SK-N-SH treated with all-trans-retinoic acid at 6 μM for 48 hours (cell line): ENCODE results near the gene TACR3.
"Not testable (repeated sequence)": the region's sequence is repeated elsewhere in the genome, so short reads cannot be mapped to it uniquely, and the experiment has no call there.

Experiments used
- ATAC-seq: fragments of 200-7000 bp; cut with Tn5 transposase; 3 replicates; pipeline ENCODE4 v1.9.1; 2020; ENCODE audit warnings: mild to moderate bottlenecking, moderate library complexity
- ARNTL ChIP-seq: fragments of 450-650 bp; formaldehyde crosslinking; IDR thresholded peaks from 2 replicates; pipeline ENCODE4 v1.5.0; 2020; ENCODE audit warnings: low read depth, mild to moderate bottlenecking, moderate library complexity, borderline replicate concordance
- BACH2 ChIP-seq: fragments of 250-450 bp; sonication (Bioruptor Pico); IDR thresholded peaks from 2 replicates; pipeline ENCODE4 v1.9.0; 2021; ENCODE audit warnings: mild to moderate bottlenecking, borderline replicate concordance
- CREB5 ChIP-seq: fragments of 250-450 bp; sonication (Bioruptor Pico); IDR thresholded peaks from 2 replicates; pipeline ENCODE4 v1.5.1; 2020; ENCODE audit warnings: low read depth, mild to moderate bottlenecking, moderate library complexity
- CSDC2 ChIP-seq: fragments of 250-450 bp; sonication (Bioruptor Pico); IDR thresholded peaks from 2 replicates; pipeline ENCODE4 v1.5.0; 2020; ENCODE audit warnings: mild to moderate bottlenecking, moderate library complexity
- CSRNP3 ChIP-seq: fragments of 250-450 bp; sonication (Bioruptor Pico); IDR thresholded peaks from 2 replicates; pipeline ENCODE4 v1.5.1; 2021; ENCODE audit warnings: mild to moderate bottlenecking, moderate library complexity
- ESRRG ChIP-seq: fragments of 250-450 bp; sonication (Bioruptor Pico); IDR thresholded peaks from 2 replicates; pipeline ENCODE4 v1.6.1; 2021; ENCODE audit warnings: mild to moderate bottlenecking
- GLIS3 ChIP-seq: fragments of 250-450 bp; sonication (Bioruptor Pico); IDR thresholded peaks from 2 replicates; pipeline ENCODE4 v1.5.0; 2020; ENCODE audit warnings: mild to moderate bottlenecking, moderate library complexity
- ISL1 ChIP-seq: fragments of 250-450 bp; sonication (Bioruptor Pico); IDR thresholded peaks from 2 replicates; pipeline ENCODE4 v2.1.2; 2022; ENCODE audit warnings: mild to moderate bottlenecking, moderate library complexity
- OSR1 ChIP-seq: fragments of 250-450 bp; sonication (Bioruptor Pico); IDR thresholded peaks from 2 replicates; pipeline ENCODE4 v1.8.0; 2022; ENCODE audit warnings: moderate library complexity, mild to moderate bottlenecking, inconsistent platforms
- PATZ1 ChIP-seq: fragments of 250-450 bp; sonication (Bioruptor Pico); IDR thresholded peaks from 2 replicates; pipeline ENCODE4 v1.8.0; 2020; ENCODE audit warnings: mild to moderate bottlenecking, moderate library complexity, borderline replicate concordance
- POU6F1 ChIP-seq: fragments of 250-450 bp; sonication (Bioruptor Pico); IDR thresholded peaks from 2 replicates; pipeline ENCODE4 v1.8.0; 2021; ENCODE audit warnings: low read depth, mild to moderate bottlenecking, moderate library complexity, borderline replicate concordance
- PPARA ChIP-seq: fragments of 250-450 bp; sonication (Bioruptor Pico); IDR thresholded peaks from 2 replicates; pipeline ENCODE4 v1.5.0; 2020; ENCODE audit warnings: mild to moderate bottlenecking, borderline replicate concordance
- TOX ChIP-seq: fragments of 250-450 bp; sonication (Bioruptor Pico); IDR thresholded peaks from 2 replicates; pipeline ENCODE4 v1.8.0; 2021; ENCODE audit warnings: mild to moderate bottlenecking, moderate library complexity, borderline replicate concordance
- TSHZ2 ChIP-seq: fragments of 250-450 bp; sonication (Bioruptor Pico); IDR thresholded peaks from 2 replicates; pipeline ENCODE4 v1.5.0; 2020; ENCODE audit warnings: mild to moderate bottlenecking, moderate library complexity
- ZC3H10 ChIP-seq: fragments of 250-450 bp; sonication (Bioruptor Pico); IDR thresholded peaks from 2 replicates; pipeline ENCODE4 v1.5.1; 2021; ENCODE audit warnings: mild to moderate bottlenecking, moderate library complexity
- ZFP30 ChIP-seq: fragments of 450-650 bp; formaldehyde crosslinking; IDR thresholded peaks from 2 replicates; pipeline ENCODE4 v1.5.0; 2022; ENCODE audit warnings: mild to moderate bottlenecking, moderate library complexity
- ZNF565 ChIP-seq: fragments of 450-650 bp; formaldehyde crosslinking; conservative IDR thresholded peaks from 2 replicates; pipeline ENCODE4 v1.5.0; 2020; ENCODE audit warnings: low read depth, mild to moderate bottlenecking, moderate library complexity
- ZNF70 ChIP-seq: fragments of 450-650 bp; formaldehyde crosslinking; IDR thresholded peaks from 2 replicates; pipeline ENCODE4 v1.5.0; 2020; ENCODE audit warnings: mild to moderate bottlenecking, moderate library complexity
- ZNF8 ChIP-seq: fragments of 450-650 bp; formaldehyde crosslinking; IDR thresholded peaks from 2 replicates; pipeline ENCODE4 v1.5.0; 2020; ENCODE audit warnings: mild to moderate bottlenecking, moderate library complexity

Gene TACR3

DNA sequence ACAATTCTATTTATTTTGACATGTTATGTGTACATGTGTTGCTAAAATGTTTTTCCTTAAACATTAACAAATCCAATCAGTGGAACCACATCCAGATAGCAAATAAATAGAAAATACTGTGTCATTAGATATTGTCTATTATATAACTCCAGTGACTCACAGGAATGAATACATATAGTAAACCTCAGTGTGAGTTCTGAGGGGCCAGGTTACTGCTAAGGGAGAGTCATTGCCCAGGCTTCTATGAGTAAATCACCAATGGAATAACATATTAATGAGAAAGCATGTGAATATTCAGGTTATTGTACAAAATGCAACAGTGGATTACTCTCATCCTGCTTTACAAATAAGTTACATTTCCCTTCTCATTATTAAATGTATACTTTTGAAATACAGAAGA is 27.2 kb downstream of the TACR3 start:
- ATAC-seq: no peak
- TF ChIP-seq TSHZ2 (CRISPR knock-in tag) (no peak), ARNTL (no peak), ESRRG (CRISPR knock-in tag) (no peak), ZNF8 (CRISPR knock-in tag) (no peak), PPARA (CRISPR knock-in tag) (no peak), GLIS3 (CRISPR knock-in tag) (no peak)
- TF ChIP-seq, all 23 proteins: peak for 0

DNA sequence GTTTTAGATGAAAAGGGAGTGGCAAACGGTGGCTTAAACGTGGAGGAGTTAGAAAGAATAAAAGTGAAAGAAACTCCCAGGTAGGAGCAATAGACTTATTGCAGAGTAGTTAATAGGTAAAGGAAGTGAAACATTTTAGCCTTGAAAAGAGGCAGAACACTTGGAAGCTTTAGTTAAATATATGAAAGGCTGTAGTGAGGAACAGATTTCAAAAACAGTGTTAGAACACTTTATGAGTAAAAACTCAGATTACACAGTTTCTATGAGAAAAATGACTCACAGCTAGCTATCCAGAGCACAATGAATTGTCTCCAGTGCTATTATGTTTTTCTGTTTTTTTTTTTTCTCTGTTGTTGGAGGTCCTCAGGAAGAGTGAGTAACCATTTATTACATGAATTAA is 45.8 kb downstream of the TACR3 start:
- TF ChIP-seq ESRRG (CRISPR knock-in tag): no peak
- no peak for TF ChIP-seq ISL1 (CRISPR knock-in tag)
- no peak for TF ChIP-seq CREB5 (CRISPR knock-in tag)
- TF ChIP-seq ZNF8 (CRISPR knock-in tag): no peak
- TF ChIP-seq ZFP30 (CRISPR knock-in tag): no peak
- no peak for TF ChIP-seq TOX (CRISPR knock-in tag)
- TF ChIP-seq ARNTL: no peak
- no peak for TF ChIP-seq ZNF70 (CRISPR knock-in tag)
- no peak for TF ChIP-seq CSRNP3
- TF ChIP-seq GLIS3 (CRISPR knock-in tag): no peak
- TF ChIP-seq ZC3H10 (CRISPR knock-in tag): no peak
- no peak for TF ChIP-seq PATZ1 (CRISPR knock-in tag)
- no peak for TF ChIP-seq CSDC2
- TF ChIP-seq ZNF565 (CRISPR knock-in tag): no peak
- TF ChIP-seq POU6F1 (CRISPR knock-in tag): no peak
- no peak for TF ChIP-seq BACH2
- TF ChIP-seq OSR1 (CRISPR knock-in tag): no peak
- no peak for ATAC-seq

GRCh38 chr4:103666764-103667163 is 53.0 kb downstream of the TACR3 start:
- not testable (repeated sequence) for ATAC-seq

DNA sequence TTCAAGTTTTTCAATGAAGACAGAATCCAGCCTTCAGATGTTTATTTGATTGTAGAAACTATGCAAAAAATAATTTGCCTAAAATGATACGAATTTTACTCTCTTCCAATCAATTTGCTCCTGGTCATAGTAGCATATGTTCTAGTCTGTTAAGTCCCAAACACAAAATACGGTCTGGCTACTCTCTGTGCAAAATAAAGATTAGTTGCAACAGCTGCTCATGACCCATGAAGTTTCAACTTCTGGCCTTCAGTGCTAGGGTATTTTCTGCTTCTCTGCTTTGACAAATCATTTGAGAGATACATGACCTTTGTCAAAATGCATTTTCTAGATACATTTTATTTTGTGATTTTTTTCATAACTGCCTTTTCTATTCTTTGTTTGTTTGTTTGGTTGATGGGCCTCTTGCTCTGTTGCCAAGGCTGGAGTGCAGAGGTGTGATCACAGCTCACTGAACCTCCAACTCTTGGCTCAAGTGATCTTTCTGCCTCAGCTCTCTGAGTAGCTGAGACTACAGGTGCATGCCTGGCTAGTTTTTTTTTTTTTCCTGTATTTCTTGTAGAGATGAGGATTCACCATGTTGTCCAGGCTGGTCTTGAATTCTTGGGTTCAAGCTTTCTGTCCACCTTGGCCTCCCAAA is 55.2 kb downstream of the TACR3 start:
- no peak for ATAC-seq
- TF ChIP-seq ESRRG (CRISPR knock-in tag) (no peak), CREB5 (CRISPR knock-in tag) (no peak), POU6F1 (CRISPR knock-in tag) (no peak)
